ENCODE results near the gene MAN1A1.

MAN1A1 gene

DNA sequence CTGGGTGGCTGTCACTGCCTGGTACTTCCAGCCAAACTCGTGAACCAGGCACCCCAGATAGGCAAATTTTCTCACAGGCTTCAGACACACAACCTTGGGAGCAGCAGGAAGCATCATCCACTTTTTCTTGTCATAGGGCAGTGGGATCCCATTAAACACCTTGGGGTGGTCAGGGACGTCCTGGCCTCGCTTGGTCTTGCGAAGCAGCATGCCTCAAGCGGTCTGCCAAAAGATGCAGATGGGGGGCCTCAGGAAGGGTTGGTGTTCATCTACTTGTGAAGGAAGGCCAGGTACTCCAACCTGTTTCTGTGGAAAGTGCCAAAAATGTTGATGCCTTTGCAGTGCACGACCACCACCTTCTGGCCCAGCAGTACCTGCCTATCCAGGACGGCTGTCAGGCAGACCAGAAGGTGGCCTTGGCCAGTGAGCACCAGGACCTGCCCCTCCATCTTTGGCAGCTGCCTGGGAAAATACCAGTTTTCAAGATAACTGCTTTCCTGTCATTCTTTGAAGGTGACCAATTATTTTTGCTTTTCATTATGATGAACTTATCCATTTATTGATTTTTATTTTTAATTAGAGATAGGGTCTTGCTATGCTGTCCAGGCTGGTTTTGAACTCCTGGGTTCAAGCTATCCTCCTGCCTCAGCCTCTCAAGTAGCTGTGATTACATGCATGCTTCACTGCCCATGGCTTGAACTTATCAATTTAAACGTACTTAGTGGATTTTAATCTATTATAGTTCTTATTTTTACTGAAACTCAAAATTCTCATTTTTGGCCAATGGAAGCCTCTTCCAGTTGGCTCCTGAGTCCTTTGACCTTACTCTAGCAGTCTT lies 80.1 kb downstream of the MAN1A1 start:
- H4K20me1 ChIP-seq (ENCODE audit: low read depth, low read length): no peaks in the 10 kb centered on the region
- no peak for TF ChIP-seq EZH2phosphoT487 (conservative IDR thresholded peaks at IDR 0.05; ENCODE audit: low read length)
- TF ChIP-seq, protein P1, sequence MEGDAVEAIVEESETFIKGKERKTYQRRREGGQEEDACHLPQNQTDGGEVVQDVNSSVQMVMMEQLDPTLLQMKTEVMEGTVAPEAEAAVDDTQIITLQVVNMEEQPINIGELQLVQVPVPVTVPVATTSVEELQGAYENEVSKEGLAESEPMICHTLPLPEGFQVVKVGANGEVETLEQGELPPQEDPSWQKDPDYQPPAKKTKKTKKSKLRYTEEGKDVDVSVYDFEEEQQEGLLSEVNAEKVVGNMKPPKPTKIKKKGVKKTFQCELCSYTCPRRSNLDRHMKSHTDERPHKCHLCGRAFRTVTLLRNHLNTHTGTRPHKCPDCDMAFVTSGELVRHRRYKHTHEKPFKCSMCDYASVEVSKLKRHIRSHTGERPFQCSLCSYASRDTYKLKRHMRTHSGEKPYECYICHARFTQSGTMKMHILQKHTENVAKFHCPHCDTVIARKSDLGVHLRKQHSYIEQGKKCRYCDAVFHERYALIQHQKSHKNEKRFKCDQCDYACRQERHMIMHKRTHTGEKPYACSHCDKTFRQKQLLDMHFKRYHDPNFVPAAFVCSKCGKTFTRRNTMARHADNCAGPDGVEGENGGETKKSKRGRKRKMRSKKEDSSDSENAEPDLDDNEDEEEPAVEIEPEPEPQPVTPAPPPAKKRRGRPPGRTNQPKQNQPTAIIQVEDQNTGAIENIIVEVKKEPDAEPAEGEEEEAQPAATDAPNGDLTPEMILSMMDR (IDR thresholded peaks at IDR 0.05; ENCODE audit: insufficient read depth, low read length, poor library complexity, severe bottlenecking): no peak
- H3K9me2 ChIP-seq (replicated peaks; ENCODE audit: insufficient read depth, low read length): no peaks in the 10 kb centered on the region
- H3K9me3 ChIP-seq (ENCODE audit: insufficient read depth, low read length): peaks cover 7% of the 10 kb centered on the region; the same call in 1 of the 2 replicates
- no peak overlapping the region for H3K4me2 ChIP-seq (ENCODE audit: low read depth, low read length, poor library complexity, severe bottlenecking)
- H3K79me2 ChIP-seq (ENCODE audit: insufficient read depth, low read length): no peaks in the 10 kb centered on the region
- no peak overlapping the region for H2AFZ ChIP-seq (ENCODE audit: low read depth, low read length, severe bottlenecking)
- H3K27ac ChIP-seq (ENCODE audit: low read depth, low read length): no peak overlapping the region
- H3K4me3 ChIP-seq (ENCODE audit: insufficient read depth, low read length, poor library complexity, severe bottlenecking): no peak overlapping the region
- no peaks in the 10 kb centered on the region for H3K27me3 ChIP-seq (ENCODE audit: low read length)
- H3K36me3 ChIP-seq (ENCODE audit: low read length): no peaks in the 10 kb centered on the region
- no peaks in the 10 kb centered on the region for H3F3A ChIP-seq (ENCODE audit: insufficient read depth)
- no peak overlapping the region for H3K9ac ChIP-seq (ENCODE audit: low read length)

DNA sequence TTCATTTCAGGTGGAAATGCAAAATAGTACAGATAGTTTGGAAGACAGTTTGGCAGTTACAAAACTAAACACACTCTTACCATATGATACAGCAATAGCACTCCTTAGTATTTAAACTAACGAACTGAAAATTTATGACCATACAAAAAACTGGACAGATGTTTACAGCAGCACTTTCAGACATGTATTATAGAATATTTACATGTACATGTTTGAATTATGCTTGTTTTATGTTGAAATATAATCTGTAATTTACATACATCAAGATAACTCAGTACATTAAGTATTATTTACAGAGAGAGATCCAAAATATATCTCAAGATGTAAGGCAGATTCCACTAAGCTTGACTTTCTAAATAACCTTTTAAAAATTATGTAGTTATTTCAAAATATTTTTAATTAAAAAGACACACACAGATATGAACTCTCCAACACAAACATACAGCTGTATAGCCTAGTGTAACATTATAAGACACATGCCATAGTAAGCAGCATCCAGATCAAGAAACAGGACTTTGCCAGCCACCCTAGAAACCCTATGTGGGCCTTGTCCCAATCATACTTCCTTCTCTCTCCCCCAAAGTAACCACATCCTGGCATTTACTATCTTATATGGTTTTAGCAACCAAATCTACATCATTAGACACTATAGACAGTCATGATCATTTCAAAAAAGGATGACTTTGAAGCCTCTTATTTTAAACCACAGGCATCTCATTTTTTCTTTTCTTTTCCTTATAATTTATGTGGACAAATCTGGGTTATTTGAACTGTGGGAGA lies 82.2 kb downstream of the MAN1A1 start:
- Histone ChIP-seq H2AFZ (ENCODE audit: low read depth, low read length, severe bottlenecking) (no peak overlapping the region), H3K36me3 (ENCODE audit: low read length) (no peaks in the 10 kb centered on the region), H3K27ac (ENCODE audit: low read depth, low read length) (no peak overlapping the region), H4K20me1 (ENCODE audit: low read depth, low read length) (no peaks in the 10 kb centered on the region), H3K4me3 (ENCODE audit: insufficient read depth, low read length, poor library complexity, severe bottlenecking) (no peak overlapping the region), H3K79me2 (ENCODE audit: insufficient read depth, low read length) (no peaks in the 10 kb centered on the region), H3K27me3 (ENCODE audit: low read length) (no peaks in the 10 kb centered on the region), H3K9me3 (ENCODE audit: insufficient read depth, low read length) (peaks cover 7% of the 10 kb centered on the region; the same call in 1 of the 2 replicates), H3F3A (ENCODE audit: insufficient read depth) (no peaks in the 10 kb centered on the region), H3K9me2 (replicated peaks; ENCODE audit: insufficient read depth, low read length) (no peaks in the 10 kb centered on the region), H3K9ac (ENCODE audit: low read length) (no peak overlapping the region), H3K4me2 (ENCODE audit: low read depth, low read length, poor library complexity, severe bottlenecking) (no peak overlapping the region)
- TF ChIP-seq, protein P1 (IDR thresholded peaks at IDR 0.05; ENCODE audit: insufficient read depth, low read length, poor library complexity, severe bottlenecking): no peak
- TF ChIP-seq EZH2phosphoT487 (conservative IDR thresholded peaks at IDR 0.05; ENCODE audit: low read length): no peak

DNA sequence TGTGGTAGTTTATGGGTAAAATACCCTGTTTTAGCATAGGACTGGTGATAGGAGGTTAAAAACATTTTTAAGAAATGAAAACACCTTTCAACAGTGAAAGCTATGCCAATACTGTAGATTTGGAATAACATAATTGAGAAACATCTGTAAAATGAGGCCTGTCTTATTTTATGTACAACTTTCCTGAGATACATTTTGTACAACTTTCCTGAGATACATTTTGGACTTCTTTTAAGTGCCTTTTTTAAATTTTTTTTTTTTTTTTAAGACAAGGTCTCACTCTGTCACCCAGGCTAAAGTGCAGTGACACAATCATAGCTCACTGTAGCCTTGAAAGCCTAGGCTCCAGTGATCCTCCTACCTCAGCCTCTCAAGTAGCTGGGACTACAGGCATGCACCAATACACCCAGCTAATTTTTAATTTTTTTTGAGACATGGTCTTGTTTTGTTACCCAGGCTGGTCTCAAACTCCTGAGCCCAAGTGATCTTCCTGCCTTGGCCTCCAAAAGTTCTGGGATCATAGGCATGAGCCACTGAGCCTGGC lies 84.6 kb downstream of the MAN1A1 start:
- Histone ChIP-seq H4K20me1 (ENCODE audit: low read depth, low read length) (no peaks in the 10 kb centered on the region), H3K27ac (ENCODE audit: low read depth, low read length) (no peak overlapping the region), H2AFZ (ENCODE audit: low read depth, low read length, severe bottlenecking) (no peak overlapping the region), H3K9me3 (ENCODE audit: insufficient read depth, low read length) (no peaks in the 10 kb centered on the region), H3K4me3 (ENCODE audit: insufficient read depth, low read length, poor library complexity, severe bottlenecking) (no peak overlapping the region), H3K9me2 (replicated peaks; ENCODE audit: insufficient read depth, low read length) (no peaks in the 10 kb centered on the region), H3K27me3 (ENCODE audit: low read length) (no peaks in the 10 kb centered on the region), H3K79me2 (ENCODE audit: insufficient read depth, low read length) (no peaks in the 10 kb centered on the region), H3F3A (ENCODE audit: insufficient read depth) (no peaks in the 10 kb centered on the region), H3K4me2 (ENCODE audit: low read depth, low read length, poor library complexity, severe bottlenecking) (no peak overlapping the region), H3K36me3 (ENCODE audit: low read length) (no peaks in the 10 kb centered on the region), H3K9ac (ENCODE audit: low read length) (no peak overlapping the region)
- TF ChIP-seq, protein P1 (IDR thresholded peaks at IDR 0.05; ENCODE audit: insufficient read depth, low read length, poor library complexity, severe bottlenecking): no peak
- TF ChIP-seq EZH2phosphoT487 (conservative IDR thresholded peaks at IDR 0.05; ENCODE audit: low read length): no peak

All from SU-DHL-6 (cell line).